Trophoblast cell (in vitro differentiated cells and primary cell): ENCODE data around the gene CFAP70.

ENCODE experiments used
- DNase-seq, 2 donors: peaks; one replicate each; pipeline ENCODE4 v3.0.0-alpha.2; 2016
- H2AFZ ChIP-seq: 2 replicates; pipeline ENCODE4 v1.6.1; 2013; ENCODE audit warnings: low read length, moderate library complexity, mild to moderate bottlenecking; ENCODE audit not compliant: insufficient read depth, poor library complexity
- H2AK5ac ChIP-seq: 2 replicates; pipeline ENCODE4 v1.6.1; 2013; ENCODE audit warnings: mild to moderate bottlenecking, low read length
- H2BK120ac ChIP-seq: 2 replicates; pipeline ENCODE4 v1.6.1; 2013; ENCODE audit warnings: low read length, mild to moderate bottlenecking, moderate library complexity; ENCODE audit not compliant: insufficient read depth, poor library complexity
- H2BK12ac ChIP-seq: 2 replicates; pipeline ENCODE4 v1.6.1; 2013; ENCODE audit warnings: mild to moderate bottlenecking, low read length, moderate library complexity
- H2BK5ac ChIP-seq: 2 replicates; pipeline ENCODE4 v1.6.1; 2013; ENCODE audit warnings: low read length, low read depth, moderate library complexity, mild to moderate bottlenecking; ENCODE audit not compliant: poor library complexity
- H3K14ac ChIP-seq: 2 replicates; pipeline ENCODE4 v1.6.1; 2013; ENCODE audit warnings: mild to moderate bottlenecking, low read length
- H3K18ac ChIP-seq: 2 replicates; pipeline ENCODE4 v1.6.1; 2013; ENCODE audit warnings: mild to moderate bottlenecking, low read length
- H3K23ac ChIP-seq: 2 replicates; pipeline ENCODE4 v1.6.1; 2013; ENCODE audit warnings: low read length
- H3K27ac ChIP-seq: 2 replicates; pipeline ENCODE4 v1.5.1; 2013; ENCODE audit warnings: low read depth, mild to moderate bottlenecking, inconsistent platforms, low read length, moderate library complexity
- H3K27me3 ChIP-seq: 2 replicates; pipeline ENCODE4 v1.6.1; 2013; ENCODE audit warnings: inconsistent platforms, mild to moderate bottlenecking, low read length, moderate library complexity; ENCODE audit not compliant: insufficient read depth
- H3K36me3 ChIP-seq, 2 experiments: 1 replicate in 1 of 2; 2 replicates in 1 of 2; pipeline ENCODE4 v1.6.1; 2013; ENCODE audit warnings: low read length in 2 of 2, mild to moderate bottlenecking in 2 of 2, moderate library complexity in 1 of 2; ENCODE audit not compliant: insufficient read depth in 2 of 2, control insufficient read depth in 1 of 2
- H3K4ac ChIP-seq: 2 replicates; pipeline ENCODE4 v1.6.1; 2013; ENCODE audit warnings: low read depth, mild to moderate bottlenecking, low read length, moderate library complexity
- H3K4me1 ChIP-seq, 2 experiments: 1 replicate in 1 of 2; 2 replicates in 1 of 2; pipeline ENCODE4 v1.6.1; 2013; ENCODE audit warnings: low read length in 2 of 2, mild to moderate bottlenecking in 2 of 2, moderate library complexity in 1 of 2; ENCODE audit not compliant: insufficient read depth in 2 of 2, control insufficient read depth in 1 of 2
- H3K4me2 ChIP-seq: 2 replicates; pipeline ENCODE4 v1.6.1; 2013; ENCODE audit warnings: inconsistent platforms, mild to moderate bottlenecking, low read length, moderate library complexity
- H3K4me3 ChIP-seq: 2 replicates; pipeline ENCODE4 v1.5.1; 2013; ENCODE audit warnings: mild to moderate bottlenecking, low read depth, low read length, inconsistent platforms
- H3K79me1 ChIP-seq: one replicate; pipeline ENCODE4 v1.6.1; 2013; ENCODE audit warnings: low read length
- H3K79me2 ChIP-seq: 2 replicates; pipeline ENCODE4 v1.6.1; 2013; ENCODE audit warnings: low read length, mild to moderate bottlenecking; ENCODE audit not compliant: control insufficient read depth, insufficient read depth, poor library complexity
- H3K9ac ChIP-seq: 2 replicates; pipeline ENCODE4 v1.6.1; 2013; ENCODE audit warnings: mild to moderate bottlenecking, low read length
- H3K9me3 ChIP-seq: 2 replicates; pipeline ENCODE4 v1.6.1; 2013; ENCODE audit warnings: low read depth, mild to moderate bottlenecking, control low read depth, inconsistent platforms, low read length; ENCODE audit not compliant: insufficient read depth
- H4K12ac ChIP-seq: 2 replicates; pipeline ENCODE4 v1.6.1; 2013; ENCODE audit warnings: low read depth, mild to moderate bottlenecking, low read length, moderate library complexity
- H4K8ac ChIP-seq: 2 replicates; pipeline ENCODE4 v1.6.1; 2013; ENCODE audit warnings: low read depth, mild to moderate bottlenecking, low read length, moderate library complexity
- H4K91ac ChIP-seq: one replicate; pipeline ENCODE4 v1.6.1; 2013; ENCODE audit warnings: low read depth, mild to moderate bottlenecking, low read length, moderate library complexity
- WGBS: extraction: QIAGEN DNeasy Blood & Tissue Kit; methylation state at CpG from one replicate; pipeline ENCODE4 v1.1.7; 2013; ENCODE audit warnings: missing lambda C conversion rate; ENCODE audit not compliant: insufficient read length, insufficient coverage; ENCODE audit errors: extremely low coverage; 5-methylcytosine and 5-hydroxymethylcytosine counted together

Gene CFAP70

DNA sequence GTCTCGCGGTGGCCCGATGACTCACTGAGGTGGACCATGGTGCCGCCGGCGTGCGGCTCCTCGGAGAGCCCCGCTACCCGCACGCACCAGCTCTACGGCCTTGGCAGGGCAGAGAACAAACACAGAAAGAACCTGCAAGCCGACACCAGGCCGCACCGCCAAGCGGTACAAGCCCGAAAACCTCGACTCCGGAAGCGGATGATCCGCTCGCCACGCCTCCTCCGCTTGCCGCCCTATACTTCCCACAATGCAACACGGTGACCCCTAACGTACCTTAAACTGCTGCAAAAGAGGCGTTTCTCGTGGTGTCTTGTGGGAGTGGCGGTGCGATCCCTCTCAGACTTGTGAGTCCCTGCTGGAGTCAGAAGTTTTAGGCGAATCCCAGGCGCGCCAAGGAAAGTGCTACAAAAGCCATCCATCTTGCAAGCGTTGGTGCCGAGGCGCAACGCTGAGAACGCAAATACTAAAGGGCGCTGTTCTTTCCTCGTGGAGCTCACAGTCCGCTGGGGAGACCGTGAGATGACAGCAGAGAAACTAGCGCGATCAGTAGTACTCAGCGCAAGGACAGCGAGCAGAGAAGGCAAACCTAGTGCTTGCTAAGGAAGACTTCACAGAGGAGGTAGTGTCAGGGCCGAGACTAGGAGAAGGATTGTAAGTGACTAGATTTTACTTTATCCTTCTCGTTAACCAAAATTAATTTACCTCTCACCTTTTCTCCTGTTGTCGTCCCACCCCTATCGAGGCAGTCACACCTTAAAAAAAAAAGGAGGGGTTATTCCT, 106.0 kb downstream of the CFAP70 start, which contains the start of gene MRPS16:
TSS of gene MRPS16 (minus strand) at position 200 of the 780 bp plus-strand sequence. CDS start at position 38, 162 bp downstream.
- Histone ChIP-seq H2BK5ac (peak within 1 kb of the TSS; percentile 43), H2AK5ac (peak within 1 kb of the TSS; percentile 1), H2AFZ (peak within 1 kb of the TSS; percentile 35), H4K8ac (peak within 1 kb of the TSS; percentile 88), H3K9me3 (no peaks in the 10 kb centered on the region), H3K4me1 (peaks cover 5% of the 10 kb centered on the region in 2 experiments), H3K4me2 (peak within 1 kb of the TSS; percentile 85), H3K18ac (peak within 1 kb of the TSS; percentile 49), H3K23ac (no peak within 1 kb of the TSS), H3K79me1 (peaks cover 4% of the 10 kb centered on the region), H3K14ac (peak within 1 kb of the TSS; percentile 76), H3K27ac (peak within 1 kb of the TSS; percentile 87), H3K4me3 (peak within 1 kb of the TSS; percentile 82), H4K91ac (peak within 1 kb of the TSS; percentile 74), H4K12ac (peak within 1 kb of the TSS; percentile 82), H2BK12ac (no peak within 1 kb of the TSS), H3K36me3 (peaks cover 7 to 10% of the 10 kb centered on the region in 2 experiments), H3K27me3 (no peaks in the 10 kb centered on the region), H3K9ac (peak within 1 kb of the TSS; percentile 98), H3K79me2 (peaks cover 9% of the 10 kb centered on the region), H3K4ac (peak within 1 kb of the TSS; percentile 49), H2BK120ac (peak within 1 kb of the TSS; percentile 31)
- peak; percentile 95 to 98 for DNase-seq
- WGBS = no CpG with 5 or more reads among the region's 51 CpGs

DNA sequence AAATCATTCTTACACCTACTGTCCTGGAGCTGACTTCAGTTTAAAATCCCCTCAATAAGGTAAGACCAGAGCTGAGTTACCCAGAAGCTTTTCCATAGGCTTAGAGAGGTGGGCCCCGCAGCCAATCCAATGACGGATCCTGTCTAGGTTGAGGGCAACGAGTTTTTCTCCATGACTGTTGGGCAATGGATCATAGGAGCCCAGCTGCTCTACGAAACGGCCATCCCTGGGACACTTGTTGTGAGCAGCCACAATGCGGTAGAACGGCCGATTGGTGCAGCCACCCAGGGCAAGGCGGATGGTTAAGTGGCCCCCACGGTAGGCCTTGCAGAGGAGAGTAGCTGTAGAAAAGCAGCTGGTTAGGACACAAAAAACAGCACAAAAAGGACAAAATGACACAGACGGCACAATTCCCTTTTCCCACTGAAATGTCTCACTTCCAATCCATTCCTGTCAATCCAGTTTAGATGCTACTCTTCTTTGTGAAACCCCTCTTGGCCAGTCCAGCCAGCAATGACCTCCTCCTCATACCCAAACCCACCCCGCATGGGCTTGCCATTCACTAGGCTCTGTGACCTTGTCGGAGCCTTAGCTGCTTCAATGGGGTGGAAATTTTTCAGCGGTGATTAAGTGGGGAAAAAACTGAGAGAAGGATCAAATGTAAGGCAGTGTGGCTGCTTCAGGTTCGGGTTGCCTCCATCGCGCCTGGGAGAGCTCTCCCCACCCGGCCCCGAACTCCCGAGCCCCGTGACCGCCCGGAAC, 106.8 kb downstream of the CFAP70 start:
- H4K91ac ChIP-seq = peak overlapping the region; percentile 74
- peak overlapping the region; percentile 98 for H3K9ac ChIP-seq
- peaks cover 7 to 10% of the 10 kb centered on the region in 2 experiments for H3K36me3 ChIP-seq
- DNase-seq = peak in 1 of 2 donors; percentile 18
- H4K12ac ChIP-seq = peak overlapping the region; percentile 82
- H3K9me3 ChIP-seq = no peaks in the 10 kb centered on the region
- peak overlapping the region; percentile 76 for H3K14ac ChIP-seq
- peak overlapping the region; percentile 49 for H3K18ac ChIP-seq
- no peaks in the 10 kb centered on the region for H3K27me3 ChIP-seq
- H2AFZ ChIP-seq = peak overlapping the region; percentile 31
- no peak overlapping the region for H2BK12ac ChIP-seq
- H2BK5ac ChIP-seq = peak overlapping the region; percentile 43
- WGBS = no CpG with 5 or more reads among the region's 23 CpGs
- H3K79me2 ChIP-seq = peaks cover 10% of the 10 kb centered on the region
- no peak overlapping the region for H3K23ac ChIP-seq
- peak overlapping the region; percentile 82 for H3K4me3 ChIP-seq
- peak overlapping the region; percentile 88 for H4K8ac ChIP-seq
- peak overlapping the region; percentile 49 for H3K4ac ChIP-seq
- peaks cover 5% of the 10 kb centered on the region in 2 experiments for H3K4me1 ChIP-seq
- H2BK120ac ChIP-seq = peak overlapping the region; percentile 31
- H3K79me1 ChIP-seq = peaks cover 6% of the 10 kb centered on the region
- H2AK5ac ChIP-seq = peak overlapping the region; percentile 1
- H3K27ac ChIP-seq = peak overlapping the region; percentile 87
- peak overlapping the region; percentile 85 for H3K4me2 ChIP-seq

DNA sequence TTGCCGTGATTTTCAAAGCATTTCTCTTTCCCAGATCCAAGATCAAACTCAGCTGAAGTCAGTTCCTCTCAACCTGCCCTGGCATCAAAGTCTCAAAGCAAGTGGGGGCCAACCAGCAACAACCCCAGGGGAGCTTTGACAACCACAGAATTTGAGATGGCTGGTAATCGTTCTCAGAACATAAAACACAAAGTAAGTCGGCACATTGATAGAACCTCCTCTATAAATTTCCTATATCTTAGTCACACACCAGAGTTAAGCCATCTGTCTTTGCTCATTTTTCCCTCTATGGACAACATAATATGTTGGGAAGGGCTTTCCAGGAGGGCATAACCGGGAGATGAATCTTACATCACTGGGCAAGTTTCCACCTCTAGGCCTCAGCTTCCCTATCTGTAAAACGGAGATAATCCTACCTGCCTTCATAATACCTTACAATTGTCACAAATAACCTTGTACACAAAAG, 110.4 kb downstream of the CFAP70 start:
- Histone ChIP-seq H3K79me1 (peaks cover 10% of the 10 kb centered on the region), H4K12ac (no peak overlapping the region), H3K9ac (no peak overlapping the region), H3K4me1 (peaks cover 7% of the 10 kb centered on the region in 2 experiments), H3K27me3 (no peaks in the 10 kb centered on the region), H4K8ac (no peak overlapping the region), H3K23ac (no peak overlapping the region), H3K4me2 (no peak overlapping the region), H2AK5ac (no peak overlapping the region), H3K27ac (no peak overlapping the region), H3K9me3 (no peaks in the 10 kb centered on the region), H3K14ac (no peak overlapping the region), H3K36me3 (peaks cover 11 to 23% of the 10 kb centered on the region in 2 experiments), H2AFZ (no peak overlapping the region), H3K79me2 (peaks cover 13% of the 10 kb centered on the region), H3K18ac (no peak overlapping the region), H2BK120ac (no peak overlapping the region), H4K91ac (no peak overlapping the region), H3K4me3 (no peak overlapping the region), H3K4ac (no peak overlapping the region), H2BK5ac (no peak overlapping the region), H2BK12ac (no peak overlapping the region)
- no CpG with 5 or more reads among the region's 5 CpGs for WGBS
- DNase-seq = no peak

DNA sequence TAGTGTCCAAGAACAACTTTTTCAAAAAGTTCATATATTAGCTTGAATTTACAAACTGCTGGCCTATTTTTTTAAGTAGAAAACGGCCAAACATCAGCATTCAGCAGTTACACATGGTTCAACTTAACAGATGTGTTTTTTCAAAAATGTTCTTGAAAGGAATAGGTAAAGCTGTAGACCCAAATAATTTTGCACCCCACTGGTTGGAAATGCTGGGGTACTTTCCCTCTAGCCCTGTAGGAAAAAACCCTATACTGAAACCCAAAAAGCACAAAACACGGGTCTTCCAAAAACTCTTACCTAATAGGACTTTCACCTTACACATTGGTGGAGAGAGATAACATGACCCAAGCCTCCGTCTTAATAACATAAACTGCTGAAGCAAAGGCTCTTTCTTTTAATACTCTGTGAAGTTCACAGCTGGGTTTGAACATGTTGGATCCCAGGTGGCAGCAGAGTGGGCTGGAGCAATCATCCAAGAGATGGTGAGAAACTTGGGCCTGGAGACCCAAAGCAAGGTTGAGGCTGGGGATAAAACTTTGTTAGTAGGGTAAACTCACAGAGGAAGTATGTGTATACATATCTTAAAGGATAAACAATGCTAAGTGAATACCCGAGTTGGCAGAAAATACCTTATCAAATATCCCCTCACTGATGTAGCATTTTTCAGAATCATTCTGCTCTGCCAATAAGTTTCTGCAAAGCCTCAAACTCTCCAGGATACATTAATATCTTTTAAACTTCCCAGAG, 111.0 kb downstream of the CFAP70 start:
- H3K14ac ChIP-seq = no peak overlapping the region

More for the DNA sequence above, 111.0 kb downstream of the CFAP70 start:
- Histone ChIP-seq H3K27me3 (no peaks in the 10 kb centered on the region), H3K18ac (no peak overlapping the region), H2BK120ac (peak overlapping the region; percentile 39), H3K4ac (no peak overlapping the region), H3K4me2 (peak overlapping the region; percentile 51), H3K9me3 (no peaks in the 10 kb centered on the region), H4K8ac (peak overlapping the region; percentile 84), H3K23ac (no peak overlapping the region), H3K4me3 (no peak overlapping the region), H3K4me1 (peaks cover 7% of the 10 kb centered on the region in 2 experiments), H2BK5ac (peak overlapping the region; percentile 9), H3K79me2 (peaks cover 13% of the 10 kb centered on the region), H4K91ac (no peak overlapping the region), H4K12ac (peak overlapping the region; percentile 50), H3K9ac (peak overlapping the region; percentile 61), H3K79me1 (peaks cover 8% of the 10 kb centered on the region), H3K36me3 (peaks cover 12 to 26% of the 10 kb centered on the region in 2 experiments), H2AFZ (no peak overlapping the region), H2AK5ac (no peak overlapping the region), H2BK12ac (no peak overlapping the region), H3K27ac (peak overlapping the region; percentile 97)
- no peak for DNase-seq
- no CpG with 5 or more reads among the region's 4 CpGs for WGBS
